NCI-H2227 treated with DMSO at 0.1 percent for 48 hours (cell line): ENCODE measurements around the gene IRF8.
"Not testable (repeated sequence)": the region's sequence is repeated elsewhere in the genome, so short reads cannot be mapped to it uniquely, and the experiment has no call there.

ENCODE experiments used
- DNase-seq: peaks from one replicate; lab custom pipeline; 2025; lab: John Stamatoyannopoulos, UW

Gene IRF8

DNA sequence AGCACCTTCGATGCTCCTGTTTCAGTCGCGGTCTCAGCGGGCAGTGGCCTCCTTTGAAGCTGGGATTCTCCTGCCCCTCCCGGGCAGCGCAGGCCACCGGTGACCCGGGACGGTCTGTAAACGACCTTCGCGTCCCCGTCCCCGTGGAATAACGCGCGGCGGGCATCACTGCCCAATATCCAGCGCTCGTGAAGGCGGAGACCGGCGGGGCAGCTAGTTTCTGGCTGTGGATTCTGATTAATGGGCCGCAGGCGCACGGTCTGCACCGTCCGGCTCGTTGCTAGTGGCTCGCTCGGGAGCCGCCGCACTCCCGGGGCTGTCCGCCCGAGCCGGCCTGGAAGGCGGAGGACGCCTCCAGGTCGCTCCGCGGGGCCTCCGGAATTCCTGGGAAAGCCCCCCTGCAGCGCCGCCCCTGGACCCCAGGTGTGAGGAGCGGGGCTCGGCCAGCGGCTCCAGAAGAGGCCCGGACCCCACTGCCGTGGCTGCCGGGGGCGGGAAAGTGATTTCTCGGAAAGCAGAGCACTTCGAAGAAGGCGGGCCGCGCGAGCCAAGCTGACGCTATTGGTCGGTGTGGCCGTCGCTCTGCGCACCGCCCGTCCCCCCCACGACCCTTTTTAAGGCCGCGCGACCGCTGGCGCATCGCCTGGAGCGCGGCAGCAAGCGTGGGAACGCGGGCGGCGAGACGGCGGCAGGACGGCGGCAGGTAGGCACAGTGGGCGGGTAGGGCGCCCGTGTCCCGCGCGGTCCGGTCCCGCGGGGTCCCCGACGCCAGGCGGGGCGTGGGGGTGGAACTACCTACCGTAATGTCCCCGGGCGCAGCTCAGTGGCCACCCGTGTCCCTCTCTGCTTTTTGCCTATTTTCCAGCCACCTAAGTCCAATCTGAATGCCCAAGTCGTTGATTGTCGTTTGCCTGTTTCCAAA is at the start of gene IRF8:
Gene IRF8 (plus strand): TSS at position 642 of the 922 bp plus-strand sequence. CDS start 3,854 bp downstream, outside the sequence.
- DNase-seq = no peak

DNA sequence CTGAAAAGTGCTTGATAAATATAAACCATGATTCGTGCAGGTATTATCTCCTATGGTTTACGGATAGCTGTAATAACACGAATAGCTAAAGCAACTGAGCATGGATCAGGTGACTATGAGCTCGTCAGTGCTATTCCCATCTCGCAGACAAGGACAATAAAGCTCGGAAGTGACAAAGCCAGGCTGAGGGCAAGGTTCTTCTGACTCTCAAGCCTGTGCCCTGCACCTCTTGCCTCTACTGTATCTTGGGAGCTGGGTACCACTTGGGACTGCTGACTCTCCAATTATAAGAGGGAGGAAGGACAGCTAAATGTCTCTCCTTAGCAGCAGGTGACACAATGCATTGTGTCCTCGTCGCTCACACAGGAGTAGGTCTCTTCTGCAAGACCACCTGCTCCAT is 49.6 kb upstream of the IRF8 start:
- no peak for DNase-seq

DNA sequence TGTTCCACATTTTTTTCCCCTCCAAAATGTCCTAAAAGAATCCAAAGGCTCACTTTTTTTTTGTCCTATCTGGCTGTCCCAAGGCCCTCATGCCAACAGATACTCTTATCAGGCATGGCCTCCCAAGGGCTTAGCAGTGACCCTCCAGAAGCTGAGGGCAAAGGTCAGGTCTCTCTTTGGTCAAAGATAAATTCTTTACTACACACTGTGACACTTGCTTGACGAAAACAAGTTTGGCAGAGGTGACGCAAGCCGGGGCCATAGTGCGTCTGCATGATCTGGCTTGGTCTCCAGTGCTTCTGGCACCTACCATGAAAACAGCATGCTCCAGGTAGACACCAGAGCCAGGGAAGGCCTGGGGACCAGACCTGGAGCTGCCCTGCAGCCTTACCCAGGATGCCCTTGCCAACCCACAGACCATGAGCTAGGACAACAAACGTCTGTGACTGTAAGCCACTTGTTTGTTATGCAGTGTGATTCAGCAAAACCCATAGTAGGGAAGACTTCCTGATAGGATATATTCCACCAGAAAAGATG is 48.5 kb upstream of the IRF8 start:
- no peak for DNase-seq

- no peak for DNase-seq
These were observed 47.8 kb upstream of the IRF8 start for GRCh38 chr16:85851034-85851785.

- no peak for DNase-seq
These were observed 45.1 kb upstream of the IRF8 start for GRCh38 chr16:85853547-85854545.

- no peak for DNase-seq
These were observed 44.0 kb upstream of the IRF8 start for GRCh38 chr16:85854935-85855334.

DNA sequence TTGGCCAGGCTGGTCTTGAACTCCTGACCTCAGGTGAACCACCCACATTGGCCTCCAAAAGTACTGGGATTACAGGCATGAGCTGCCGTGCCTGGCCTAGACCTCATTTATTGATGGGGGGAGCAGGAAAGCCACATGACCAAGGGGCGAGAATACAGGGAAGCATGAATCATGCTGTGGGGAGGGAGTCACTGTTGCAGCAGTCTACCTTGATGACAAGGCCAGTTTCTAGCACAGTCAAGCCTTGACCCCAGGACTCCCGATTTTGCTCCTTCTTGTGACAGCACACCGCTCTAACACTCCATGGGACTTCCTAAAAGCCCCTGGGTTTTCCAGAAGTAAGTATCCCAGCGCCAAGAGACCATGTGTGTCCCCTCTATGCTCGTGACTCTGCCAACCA is 42.9 kb upstream of the IRF8 start:
- no peak for DNase-seq

GRCh38 chr16:85856585-85856984 is 42.4 kb upstream of the IRF8 start:
- DNase-seq = no peak

- no peak for DNase-seq
These were observed 41.6 kb upstream of the IRF8 start for GRCh38 chr16:85857406-85857805.

DNA sequence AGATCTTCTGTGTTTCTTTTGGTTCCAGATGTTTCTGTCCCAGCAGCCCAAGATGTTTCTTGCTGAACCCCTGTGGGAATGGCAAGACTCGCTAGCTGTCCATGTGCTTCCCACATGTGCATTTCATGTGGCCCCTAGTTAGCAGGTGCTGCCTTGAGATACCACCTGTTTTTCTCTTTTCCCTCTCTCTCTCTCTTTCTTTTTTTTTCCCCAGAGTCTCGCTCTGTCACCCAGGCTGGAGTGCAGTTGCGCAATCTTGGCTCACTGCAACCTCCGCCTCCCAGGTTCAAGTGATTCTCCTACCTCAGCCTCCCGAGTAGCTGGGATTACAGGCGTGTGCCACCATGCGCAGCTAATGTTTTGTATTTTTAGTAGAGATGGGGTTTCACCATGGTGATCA is 40.4 kb upstream of the IRF8 start:
- not testable (repeated sequence) for DNase-seq

DNA sequence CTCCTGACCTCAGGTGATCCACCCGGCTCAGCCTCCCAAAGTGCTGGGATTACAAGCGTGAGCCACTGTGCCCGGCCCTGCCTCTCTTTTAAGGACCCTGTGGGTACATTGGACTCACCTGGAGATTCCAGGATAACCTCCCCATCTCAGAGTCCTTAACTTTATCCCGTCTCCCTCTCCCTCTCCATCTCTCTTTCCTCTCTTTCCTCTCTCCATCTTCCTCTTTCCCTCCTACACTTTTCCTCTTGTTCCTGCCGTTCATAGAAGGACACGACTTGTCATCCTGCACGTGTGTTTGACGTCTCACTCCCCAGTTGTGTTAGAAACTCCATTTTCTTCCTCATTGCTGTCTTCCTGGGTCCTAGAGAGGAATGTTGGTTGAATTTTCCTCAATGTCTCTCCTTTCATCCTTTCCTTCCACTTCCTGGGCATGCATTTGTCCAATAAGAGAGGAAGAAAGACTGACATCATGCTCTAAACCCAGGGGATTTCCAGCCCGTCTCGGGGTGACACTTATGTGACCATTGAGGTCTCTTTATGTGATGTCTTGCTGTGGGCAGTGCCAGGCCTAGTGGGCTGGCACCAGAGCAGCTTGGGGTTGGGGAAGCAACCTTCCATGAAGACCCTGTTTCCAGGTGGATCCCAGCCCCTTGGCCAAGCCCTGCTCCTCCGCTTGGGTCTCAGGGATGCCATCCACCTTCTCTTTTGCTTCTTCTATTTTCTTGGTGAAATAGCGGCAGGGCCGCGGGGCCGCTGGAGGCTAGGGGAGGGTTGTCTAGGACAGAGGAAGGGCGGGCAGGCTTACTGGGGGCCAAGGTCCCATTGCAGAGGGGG is 39.8 kb upstream of the IRF8 start:
- no peak for DNase-seq

DNA sequence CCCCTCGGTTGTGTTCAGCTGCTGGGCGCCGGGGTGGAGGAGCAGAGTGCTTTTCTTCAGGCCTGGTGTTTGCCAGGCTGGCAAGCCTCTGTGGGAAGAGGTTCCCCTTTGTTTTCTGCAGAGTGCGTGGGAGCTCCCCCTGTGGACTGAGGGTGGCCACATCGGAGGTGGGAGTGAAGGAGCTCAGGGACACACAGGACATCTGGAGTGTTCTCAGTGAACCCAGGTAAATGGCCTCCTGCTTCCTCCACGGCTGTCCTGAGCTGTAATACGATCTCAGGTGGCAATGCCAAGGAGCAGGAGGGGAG is 39.2 kb upstream of the IRF8 start:
- DNase-seq = no peak

GRCh38 chr16:85860413-85861094 is 38.4 kb upstream of the IRF8 start:
- DNase-seq = no peak

DNA sequence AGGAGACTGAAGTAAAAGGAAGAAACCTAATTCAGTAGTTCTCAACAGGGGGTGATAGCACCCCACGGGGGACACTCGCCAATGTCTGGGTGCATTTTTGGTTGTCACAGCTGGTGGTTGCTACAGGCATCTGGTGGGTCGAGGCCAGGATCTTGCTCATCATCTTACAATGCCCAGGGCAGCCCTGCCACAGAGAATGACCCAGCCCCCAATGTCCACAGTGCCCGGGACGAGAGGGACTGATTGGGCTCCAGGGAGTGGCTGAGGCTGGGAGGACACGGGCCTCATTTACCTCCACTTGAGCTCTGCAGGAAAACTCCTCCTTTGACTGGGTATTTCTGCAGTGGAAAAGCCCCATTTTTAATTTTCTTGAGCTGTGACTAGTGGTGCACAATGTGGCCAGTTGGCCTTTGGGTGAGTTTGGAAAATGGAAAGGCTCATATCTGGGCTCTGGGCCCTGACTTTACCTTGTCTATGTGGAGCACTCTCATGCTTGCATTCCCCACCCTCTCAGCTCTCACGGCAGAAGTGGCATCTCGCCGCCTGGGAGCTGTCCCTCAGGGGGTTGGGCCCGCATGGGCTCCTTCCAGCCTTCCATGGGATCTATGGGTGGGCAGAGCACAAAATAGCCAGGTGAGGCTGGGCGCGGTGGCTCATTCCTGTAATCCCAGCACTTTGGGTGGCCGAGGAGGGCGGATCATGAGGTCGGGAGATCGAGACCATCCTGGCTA is 37.7 kb upstream of the IRF8 start:
- DNase-seq = no peak

- DNase-seq = no peak
These were observed 36.2 kb upstream of the IRF8 start for GRCh38 chr16:85862476-85863383.

- no peak for DNase-seq
These were observed 35.6 kb upstream of the IRF8 start for GRCh38 chr16:85863384-85863774.

GRCh38 chr16:85864965-85865364 is 34.0 kb upstream of the IRF8 start:
- DNase-seq = no peak

- no peak for DNase-seq
These were observed 31.8 kb upstream of the IRF8 start for GRCh38 chr16:85867189-85867588.

DNA sequence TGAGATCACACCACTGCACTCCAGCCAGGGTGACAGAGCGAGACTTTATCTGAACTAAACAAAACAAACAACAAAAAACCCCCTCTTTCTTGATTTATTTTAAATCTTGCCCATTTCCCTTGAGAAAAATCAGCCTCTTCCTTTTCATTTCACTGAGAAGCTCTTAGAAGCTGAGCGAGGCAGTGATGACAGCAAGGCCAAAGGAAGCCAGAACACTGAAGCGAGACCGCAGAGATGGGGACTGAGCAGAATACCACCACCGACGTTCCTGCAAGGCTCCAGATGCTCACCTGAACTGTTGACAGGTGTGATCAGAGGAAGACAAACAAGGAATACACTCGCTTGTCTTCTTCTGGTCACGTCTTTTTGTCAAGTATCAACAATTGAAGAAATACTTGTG is 30.5 kb upstream of the IRF8 start:
- DNase-seq = no peak
